NCI-H1930 (cell line): ENCODE measurements around the gene STXBP5.
"Not testable (repeated sequence)": the region's sequence is repeated elsewhere in the genome, so short reads cannot be mapped to it uniquely, and the experiment has no call there.

ENCODE experiments used
- DNase-seq, 2 experiments: peaks; one replicate each; lab custom pipeline; 2025; lab: John Stamatoyannopoulos, UW

Gene STXBP5

DNA sequence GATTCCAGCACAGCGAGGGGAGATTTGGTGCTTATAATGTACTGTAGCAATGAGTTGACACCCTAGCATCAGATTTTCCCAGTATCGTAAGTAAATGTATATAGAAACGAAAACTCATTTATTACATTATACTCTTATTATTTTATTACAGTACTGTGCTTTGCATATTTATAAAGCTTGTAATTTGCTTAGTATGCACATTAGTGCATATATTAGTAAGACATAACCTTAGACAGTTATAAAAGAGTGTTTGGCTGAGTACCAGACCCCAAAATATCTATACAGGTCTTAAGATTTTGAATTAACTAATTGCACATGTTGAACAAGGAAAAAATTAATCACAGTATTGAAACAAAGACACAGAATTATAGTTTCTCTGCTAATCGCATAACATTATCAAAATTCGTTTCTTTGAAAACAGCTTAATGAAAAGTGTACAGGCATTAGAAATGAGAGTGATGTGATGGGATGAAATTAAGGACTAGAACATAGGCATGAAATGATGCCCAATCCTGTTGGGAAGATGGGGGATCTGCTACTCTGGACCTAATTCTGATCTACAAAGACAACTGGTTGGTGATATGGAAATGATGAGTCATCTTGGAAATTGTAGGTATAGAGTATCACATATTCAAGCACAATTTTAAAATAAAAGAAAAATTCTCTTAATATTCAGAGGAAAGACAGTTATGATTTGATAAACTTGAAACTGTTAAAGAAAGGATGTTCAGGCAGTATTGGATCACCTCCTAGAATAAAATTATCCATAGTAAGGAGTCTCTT, 42.8 kb downstream of the STXBP5 start:
- no peak for DNase-seq

DNA sequence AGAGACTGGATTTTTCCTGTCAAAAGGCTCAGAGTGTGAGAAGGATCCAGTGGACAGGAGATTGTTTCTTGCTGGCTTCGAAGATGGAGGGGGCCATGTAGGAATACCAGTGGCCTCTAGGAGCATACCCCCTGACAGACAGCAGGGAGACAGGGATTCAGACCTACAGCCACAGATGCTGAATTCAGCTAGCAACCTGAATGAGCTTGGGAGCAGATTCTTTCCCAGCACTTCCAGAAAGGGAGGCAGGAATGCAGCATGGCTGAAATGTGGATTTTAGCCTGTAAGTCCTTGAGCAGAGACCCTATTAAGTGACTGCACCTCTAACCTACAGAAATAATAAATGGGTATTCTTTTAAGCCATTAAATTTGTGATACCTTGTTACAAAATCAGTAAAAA, 44.6 kb downstream of the STXBP5 start:
- no peak for DNase-seq

DNA sequence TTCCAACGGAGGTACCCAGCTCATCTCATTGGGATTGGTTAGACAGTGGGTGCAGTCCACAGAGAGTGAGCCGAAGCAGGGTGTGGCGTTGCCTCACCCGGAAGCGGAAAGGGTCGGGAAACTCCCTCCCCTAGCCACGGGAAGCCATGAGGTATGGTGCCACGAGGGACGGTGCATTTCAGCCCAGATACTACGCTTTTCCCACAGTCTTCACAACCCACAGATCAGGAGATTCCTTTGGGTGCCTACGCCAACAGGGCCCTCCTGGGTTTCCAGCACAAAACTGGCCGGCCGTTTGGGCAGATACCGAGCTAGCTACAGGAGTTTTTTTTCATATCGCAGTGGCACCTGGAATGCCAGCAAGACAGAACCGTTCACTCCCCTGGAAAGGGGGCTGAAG, 46.9 kb downstream of the STXBP5 start:
- no peak for DNase-seq

DNA sequence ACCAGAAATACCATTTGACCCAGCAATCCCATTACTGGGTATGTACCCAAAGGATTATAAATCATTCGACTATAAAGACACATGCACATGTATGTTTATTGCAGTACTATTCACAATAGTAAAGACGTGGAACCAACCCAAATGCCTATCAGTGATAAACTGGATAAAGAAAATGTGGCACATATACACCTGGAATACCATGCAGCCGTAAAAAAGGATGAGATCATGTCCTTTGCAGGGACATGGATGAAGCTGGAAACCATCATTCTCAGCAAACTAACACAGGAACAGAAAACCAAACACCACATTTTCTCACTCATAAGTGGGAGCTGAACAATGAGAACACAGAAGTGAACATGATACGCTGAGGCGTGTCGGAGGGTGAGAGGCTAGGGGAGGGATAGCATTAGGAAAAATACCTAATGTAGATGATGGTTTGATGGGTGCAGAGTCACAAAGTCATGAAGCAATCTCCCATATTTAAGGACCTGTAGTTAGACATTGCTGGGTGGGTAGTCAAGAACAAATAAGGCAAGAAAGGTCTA, 50.8 kb downstream of the STXBP5 start:
- DNase-seq: not testable (repeated sequence)

DNA sequence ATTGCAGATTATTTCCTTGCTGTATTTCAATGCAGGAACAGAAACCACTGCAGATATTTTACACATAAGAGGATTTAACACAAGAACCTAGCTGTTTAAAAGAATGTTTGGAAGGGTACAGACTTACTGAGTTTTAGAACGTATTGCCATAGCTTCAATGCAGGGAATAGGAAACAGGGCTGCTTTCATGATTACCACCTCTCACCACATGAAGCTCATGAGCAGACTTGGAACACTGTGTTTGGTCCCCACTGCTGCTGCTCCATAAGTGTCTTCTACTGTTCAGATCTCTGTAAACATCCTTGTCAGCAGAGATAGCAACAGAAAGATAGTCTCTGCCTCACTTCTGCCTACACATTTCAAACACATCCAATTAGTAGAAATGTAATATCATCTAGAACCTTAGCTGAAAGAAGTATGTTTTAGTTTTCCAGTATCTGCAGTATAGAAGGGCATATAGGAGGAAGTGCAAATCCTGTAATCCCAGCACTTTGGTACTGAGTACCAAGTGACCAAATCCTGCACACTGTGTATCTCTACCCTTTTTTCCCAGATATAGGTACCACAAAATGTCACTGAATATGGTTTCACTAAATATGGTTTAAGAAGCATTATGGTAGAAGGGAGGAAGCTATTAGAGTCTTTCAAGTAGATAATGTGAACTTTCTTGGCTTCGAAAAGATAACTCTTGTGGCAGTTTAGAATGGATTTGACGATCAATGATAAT, 51.9 kb downstream of the STXBP5 start:
- DNase-seq: no peak

DNA sequence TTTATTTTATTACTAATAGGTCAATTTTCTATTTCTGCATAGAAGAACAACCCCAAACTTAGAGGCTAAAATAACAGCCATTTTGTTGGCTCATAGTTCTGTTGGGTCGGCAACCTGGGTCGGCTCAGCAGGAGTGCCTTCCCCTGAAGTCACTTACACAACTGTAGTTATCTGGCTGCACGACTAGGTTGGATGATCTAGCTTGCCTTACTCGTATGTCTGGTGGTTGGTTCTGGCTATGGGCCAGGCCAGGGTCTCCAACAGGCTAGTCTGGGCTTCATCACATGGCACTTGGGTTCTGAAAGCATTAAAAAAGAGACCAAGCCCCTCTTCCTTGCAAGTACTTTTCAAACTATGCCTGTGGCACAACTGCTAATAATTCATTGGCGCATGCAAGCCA, 53.5 kb downstream of the STXBP5 start:
- DNase-seq: no peak

DNA sequence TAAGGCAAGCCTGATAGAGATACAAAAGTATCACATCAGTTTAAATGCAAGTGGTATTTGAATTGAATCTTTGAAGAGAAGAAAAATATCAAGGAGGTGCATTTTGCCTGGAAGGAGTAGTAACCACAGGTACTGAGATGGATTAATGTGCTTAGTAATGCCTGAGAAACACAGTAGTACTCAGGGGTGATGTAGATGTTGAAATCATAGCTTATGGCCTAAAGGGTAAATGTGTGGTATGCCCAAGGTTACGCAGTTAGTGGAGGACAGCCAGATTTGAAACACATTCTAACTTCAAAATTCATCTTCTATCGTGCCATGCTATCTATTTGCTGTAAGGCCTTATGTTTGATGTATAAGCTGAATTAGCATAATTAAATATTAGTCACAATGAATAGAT, 55.9 kb downstream of the STXBP5 start:
- DNase-seq: no peak

- no peak for DNase-seq
Observed at GRCh38 chr6:147262946-147263345, 58.7 kb downstream of the STXBP5 start.

DNA sequence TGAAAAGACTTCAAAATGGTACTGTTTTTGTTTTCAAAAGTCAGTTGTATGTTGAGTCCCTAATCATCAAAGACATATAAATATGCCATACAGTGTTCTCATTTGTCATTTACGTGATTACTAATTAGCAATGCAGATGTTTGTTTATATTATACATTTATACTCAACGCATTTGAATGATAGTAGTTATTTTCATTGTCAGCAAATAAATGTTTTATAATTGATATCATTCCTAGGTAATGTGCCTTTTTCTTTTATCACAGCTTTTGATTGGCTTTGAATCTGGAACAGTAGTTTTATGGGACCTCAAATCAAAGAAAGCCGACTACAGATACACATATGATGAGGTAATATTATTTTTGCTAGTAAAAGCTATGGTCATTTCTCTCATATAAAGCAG, 62.6 kb downstream of the STXBP5 start:
- DNase-seq: no peak

GRCh38 chr6:147267658-147268057, 63.4 kb downstream of the STXBP5 start:
- no peak for DNase-seq

- no peak for DNase-seq
Observed at GRCh38 chr6:147268254-147268653, 64.0 kb downstream of the STXBP5 start.

DNA sequence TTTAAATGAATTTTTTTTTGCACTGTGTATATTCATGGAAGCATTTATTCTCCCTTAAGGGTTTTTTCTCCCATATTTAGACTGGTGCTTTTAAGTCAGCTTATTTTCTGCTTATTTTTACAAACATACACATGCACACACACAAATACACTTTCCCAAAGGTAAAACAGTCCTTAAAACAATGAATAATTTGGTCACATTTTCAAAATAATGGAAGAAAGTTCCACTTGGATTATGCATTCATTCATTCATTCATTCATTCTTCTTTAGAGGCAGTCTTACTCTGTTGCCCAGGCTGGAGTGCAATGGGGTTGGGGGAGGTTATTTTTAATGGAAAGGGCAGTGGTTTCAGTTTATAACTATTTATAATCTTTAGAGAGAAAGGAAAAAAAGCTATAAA, 69.8 kb downstream of the STXBP5 start:
- DNase-seq: no peak

DNA sequence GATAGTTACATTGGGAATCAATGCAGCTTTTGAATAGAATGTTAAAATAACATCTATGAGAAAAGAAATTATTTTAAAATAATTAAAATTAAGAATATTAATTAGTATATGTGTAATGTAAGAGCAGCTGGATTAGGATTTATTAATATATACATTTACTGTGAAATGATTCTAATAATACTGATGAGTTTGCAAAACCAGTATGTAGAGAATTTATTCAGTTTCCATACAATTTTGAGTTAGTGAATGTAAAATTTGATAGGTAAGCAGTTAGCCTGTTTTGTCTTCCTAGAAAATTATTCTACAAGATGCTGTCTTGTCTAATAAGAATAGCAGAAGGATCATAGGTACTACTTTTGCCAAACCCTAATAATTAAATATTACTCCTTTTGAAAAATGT, 70.6 kb downstream of the STXBP5 start:
- no peak for DNase-seq

- DNase-seq: no peak
Observed at GRCh38 chr6:147278891-147279290, 74.7 kb downstream of the STXBP5 start.

- no peak for DNase-seq
Observed at GRCh38 chr6:147279427-147279826, 75.2 kb downstream of the STXBP5 start.

- DNase-seq: no peak
Observed at GRCh38 chr6:147281895-147282565, 77.8 kb downstream of the STXBP5 start.

- DNase-seq: no peak
Observed at GRCh38 chr6:147282566-147282959, 78.3 kb downstream of the STXBP5 start.

DNA sequence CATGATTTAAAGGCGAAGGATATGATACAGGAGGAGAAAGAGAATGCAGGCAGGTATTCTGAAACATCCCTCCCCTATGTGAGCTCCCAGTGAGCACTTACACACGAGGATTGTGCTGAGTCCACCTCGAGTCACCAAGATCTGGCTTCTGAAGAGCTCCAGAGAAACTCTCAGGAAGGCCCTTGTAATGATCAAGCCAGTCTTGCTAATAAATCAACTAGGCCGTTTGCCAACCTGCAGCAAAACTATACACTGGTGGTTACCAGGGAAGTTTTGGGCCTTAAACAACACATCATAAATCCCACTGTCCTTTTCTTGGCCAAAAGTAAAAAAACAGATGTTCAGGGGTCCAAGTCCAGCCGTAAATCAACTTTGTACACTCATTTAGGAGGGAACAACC, 79.2 kb downstream of the STXBP5 start:
- no peak for DNase-seq

- peak in 1 of 2 experiments; percentile 2 for DNase-seq
Observed at GRCh38 chr6:147285087-147285855, 81.1 kb downstream of the STXBP5 start.

DNA sequence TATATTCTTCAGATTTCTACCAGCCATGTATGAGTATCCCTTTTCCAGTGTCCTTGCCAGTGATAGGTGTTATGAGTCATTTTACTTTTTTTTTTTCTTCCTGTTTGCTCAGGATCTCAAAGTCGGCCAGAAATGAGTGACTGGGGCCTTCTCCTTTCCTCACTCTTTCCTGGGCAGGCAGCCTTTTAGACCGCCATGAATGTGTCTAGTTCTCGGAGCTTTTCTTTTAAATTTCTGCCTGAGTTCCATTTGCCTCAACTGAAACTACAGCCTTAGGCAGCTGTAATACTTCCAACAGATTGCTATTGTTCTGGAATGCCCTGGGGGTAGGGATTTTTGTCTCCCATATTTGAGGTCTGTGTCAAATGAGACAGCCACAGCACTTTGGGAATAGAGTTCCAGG, 83.7 kb downstream of the STXBP5 start:
- no peak for DNase-seq

DNA sequence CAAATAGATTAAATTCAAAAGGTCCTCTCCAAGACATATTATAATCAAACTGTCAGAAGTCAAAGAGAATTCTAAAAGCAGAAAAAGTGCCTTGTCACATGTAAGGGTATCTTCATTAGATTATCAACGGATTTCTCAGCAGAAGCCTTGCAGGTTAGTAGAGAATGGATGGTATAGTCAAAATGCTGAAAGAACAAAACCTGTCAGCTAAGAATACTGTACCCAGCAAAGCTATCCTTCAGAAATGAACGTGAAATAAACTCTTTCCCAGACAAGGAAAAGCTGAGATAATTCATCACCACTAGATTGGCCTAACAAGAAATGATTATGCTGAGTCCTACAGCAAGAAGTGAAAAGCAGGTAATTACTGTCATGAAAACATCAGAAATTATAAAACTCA, 92.9 kb downstream of the STXBP5 start:
- DNase-seq: no peak
